Measurements from ENCODE around the gene SHH.

GRCh38 chr7:155836216-155837125 is 24.2 kb upstream of the SHH start:
- TF ChIP-seq CTCF (optimal IDR thresholded peaks at IDR 0.05 in 1 of 3, IDR thresholded peaks at IDR 0.05 in 1 of 3, conservative IDR thresholded peaks at IDR 0.05 in 1 of 3; ENCODE audit: extremely low read depth in 1 of 3, insufficient read depth in 2 of 3, low read length in 3 of 3) (no peak), EZH2 (IDR thresholded peaks at IDR 0.05; ENCODE audit: low read length) (no peak)
